Measurements from ENCODE around the gene SACS.

- TF ChIP-seq, protein P1, sequence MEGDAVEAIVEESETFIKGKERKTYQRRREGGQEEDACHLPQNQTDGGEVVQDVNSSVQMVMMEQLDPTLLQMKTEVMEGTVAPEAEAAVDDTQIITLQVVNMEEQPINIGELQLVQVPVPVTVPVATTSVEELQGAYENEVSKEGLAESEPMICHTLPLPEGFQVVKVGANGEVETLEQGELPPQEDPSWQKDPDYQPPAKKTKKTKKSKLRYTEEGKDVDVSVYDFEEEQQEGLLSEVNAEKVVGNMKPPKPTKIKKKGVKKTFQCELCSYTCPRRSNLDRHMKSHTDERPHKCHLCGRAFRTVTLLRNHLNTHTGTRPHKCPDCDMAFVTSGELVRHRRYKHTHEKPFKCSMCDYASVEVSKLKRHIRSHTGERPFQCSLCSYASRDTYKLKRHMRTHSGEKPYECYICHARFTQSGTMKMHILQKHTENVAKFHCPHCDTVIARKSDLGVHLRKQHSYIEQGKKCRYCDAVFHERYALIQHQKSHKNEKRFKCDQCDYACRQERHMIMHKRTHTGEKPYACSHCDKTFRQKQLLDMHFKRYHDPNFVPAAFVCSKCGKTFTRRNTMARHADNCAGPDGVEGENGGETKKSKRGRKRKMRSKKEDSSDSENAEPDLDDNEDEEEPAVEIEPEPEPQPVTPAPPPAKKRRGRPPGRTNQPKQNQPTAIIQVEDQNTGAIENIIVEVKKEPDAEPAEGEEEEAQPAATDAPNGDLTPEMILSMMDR (IDR thresholded peaks at IDR 0.05), result no peak
- peak; percentile 39 for TF ChIP-seq POLR2AphosphoS5 (IDR thresholded peaks at IDR 0.05)
- no peak for TF ChIP-seq POLR2A (IDR thresholded peaks at IDR 0.05)
Measured at GRCh38 chr13:23377983-23378632, 55.4 kb downstream of the SACS start.

All from prostate gland (tissue), 2 donors.